BJ (cell line): ENCODE results near the gene CAPN10. TPM values are rescaled to one million over a fixed set of nuclear protein-coding genes. Genes with fewer than 3 reads are reported as not detected.
A peak's percentile ranks its signal among the peaks of the same experiment; 100 is the strongest.

ENCODE experiments used
- CTCF ChIA-PET: fragments of 350-600 bp; formaldehyde crosslinking; extraction: SDS; loops from one replicate; lab custom pipeline; 2021; ENCODE audit warnings: antibody characterized with exemption, inconsistent platforms; lab: Yijun Ruan, JAX
- POLR2A ChIA-PET: fragments of 300-600 bp; sonication (Branson Sonifier 250); formaldehyde crosslinking; extraction: SDS; loops from one replicate; lab custom pipeline; 2021; ENCODE audit warnings: antibody characterized with exemption; lab: Charles Lee
- DNase-seq: peaks from one replicate; pipeline ENCODE4 v3.0.0-alpha.2; 2011; ENCODE audit warnings: low read depth
- H3K27me3 ChIP-seq: 2 replicates; pipeline ENCODE4 v1.6.0; 2011; ENCODE audit warnings: low read length; ENCODE audit not compliant: control insufficient read depth, insufficient read depth
- H3K36me3 ChIP-seq: 2 replicates; pipeline ENCODE4 v1.5.1; 2011; ENCODE audit warnings: low read length; ENCODE audit not compliant: control insufficient read depth, insufficient read depth
- H3K4me3 ChIP-seq: 2 replicates; pipeline ENCODE4 v1.5.1; 2011; ENCODE audit warnings: low read depth, mild to moderate bottlenecking, control low read depth, low read length
- polyA plus RNA-seq: library from polyadenylated mRNA; depleted of rRNA; stranded (reverse); fragments of >200 nt; gene quantifications from 2 replicates; pipeline ENCODE4 v1.2.3, GENCODE V29; 2011
- TF ChIP-seq, protein P1 (sequence below): IDR thresholded peaks from 2 replicates; pipeline ENCODE4 v1.5.1; 2011; ENCODE audit warnings: low read depth, mild to moderate bottlenecking, control low read depth, inconsistent platforms, low read length, moderate library complexity; ENCODE audit not compliant: insufficient read depth

Gene CAPN10
- polyA plus RNA-seq, 1 experiment = 14.9 TPM

- ChIA-PET POLR2A (no interaction called here), CTCF (interaction anchor here (1.1 kb wide), 1 partner anchor 8 kb away, joined by 3 read pairs; no protein-coding TSS in a partner anchor)
- H3K4me3 ChIP-seq = no peak overlapping the region
- no peak for DNase-seq
- H3K36me3 ChIP-seq = peaks cover 6% of the 10 kb centered on the region
- TF ChIP-seq, protein P1, sequence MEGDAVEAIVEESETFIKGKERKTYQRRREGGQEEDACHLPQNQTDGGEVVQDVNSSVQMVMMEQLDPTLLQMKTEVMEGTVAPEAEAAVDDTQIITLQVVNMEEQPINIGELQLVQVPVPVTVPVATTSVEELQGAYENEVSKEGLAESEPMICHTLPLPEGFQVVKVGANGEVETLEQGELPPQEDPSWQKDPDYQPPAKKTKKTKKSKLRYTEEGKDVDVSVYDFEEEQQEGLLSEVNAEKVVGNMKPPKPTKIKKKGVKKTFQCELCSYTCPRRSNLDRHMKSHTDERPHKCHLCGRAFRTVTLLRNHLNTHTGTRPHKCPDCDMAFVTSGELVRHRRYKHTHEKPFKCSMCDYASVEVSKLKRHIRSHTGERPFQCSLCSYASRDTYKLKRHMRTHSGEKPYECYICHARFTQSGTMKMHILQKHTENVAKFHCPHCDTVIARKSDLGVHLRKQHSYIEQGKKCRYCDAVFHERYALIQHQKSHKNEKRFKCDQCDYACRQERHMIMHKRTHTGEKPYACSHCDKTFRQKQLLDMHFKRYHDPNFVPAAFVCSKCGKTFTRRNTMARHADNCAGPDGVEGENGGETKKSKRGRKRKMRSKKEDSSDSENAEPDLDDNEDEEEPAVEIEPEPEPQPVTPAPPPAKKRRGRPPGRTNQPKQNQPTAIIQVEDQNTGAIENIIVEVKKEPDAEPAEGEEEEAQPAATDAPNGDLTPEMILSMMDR = no peak
- no peaks in the 10 kb centered on the region for H3K27me3 ChIP-seq
Measured at GRCh38 chr2:240601831-240602160, 15.3 kb downstream of the CAPN10 start.

DNA sequence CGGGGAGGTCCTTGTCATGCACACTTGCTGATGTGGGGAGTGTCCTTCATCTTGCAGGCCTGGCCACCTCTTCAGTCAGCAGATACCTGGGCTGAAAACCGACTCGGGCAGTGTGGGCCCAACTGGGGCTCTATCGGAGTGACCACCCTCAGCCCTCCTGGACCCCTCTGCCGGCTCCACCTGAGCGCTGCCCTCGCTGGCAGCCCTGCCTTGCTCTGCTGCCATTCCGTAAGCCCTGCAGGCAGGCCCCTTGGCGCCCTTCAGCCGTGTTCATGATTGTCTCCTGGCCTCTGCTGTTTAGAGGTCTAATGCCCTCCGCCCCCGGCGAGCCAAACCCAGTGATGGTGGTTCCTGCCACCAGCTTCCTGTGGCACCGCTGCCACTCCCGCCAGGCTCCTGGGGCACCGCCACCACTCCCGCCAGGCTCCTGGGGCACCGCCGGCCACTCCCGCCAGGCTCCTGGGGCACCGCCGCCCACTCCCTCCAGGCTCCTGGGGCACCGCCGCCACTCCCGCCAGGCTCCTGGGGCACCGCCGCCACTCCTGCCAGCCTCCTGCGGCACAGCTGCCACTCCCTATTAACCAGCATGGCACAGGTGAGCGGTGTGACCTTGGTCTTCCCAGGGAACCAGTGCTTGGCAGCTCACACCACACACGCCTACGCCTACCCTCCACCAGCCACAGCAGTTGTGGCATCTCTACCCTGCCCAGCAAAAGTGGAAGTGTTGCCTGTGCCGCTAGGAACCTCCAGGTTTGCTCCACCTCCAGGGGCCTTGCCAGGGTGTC is 15.9 kb downstream of the CAPN10 start:
- H3K4me3 ChIP-seq = no peak overlapping the region
- H3K27me3 ChIP-seq = no peaks in the 10 kb centered on the region
- CTCF ChIA-PET = interaction anchor here (1.1 kb wide), 1 partner anchor 9 kb away, joined by 3 read pairs; no protein-coding TSS in a partner anchor
- no peak for DNase-seq
- peaks cover 6% of the 10 kb centered on the region for H3K36me3 ChIP-seq
- POLR2A ChIA-PET = no interaction called here
- TF ChIP-seq, protein P1 = no peak

DNA sequence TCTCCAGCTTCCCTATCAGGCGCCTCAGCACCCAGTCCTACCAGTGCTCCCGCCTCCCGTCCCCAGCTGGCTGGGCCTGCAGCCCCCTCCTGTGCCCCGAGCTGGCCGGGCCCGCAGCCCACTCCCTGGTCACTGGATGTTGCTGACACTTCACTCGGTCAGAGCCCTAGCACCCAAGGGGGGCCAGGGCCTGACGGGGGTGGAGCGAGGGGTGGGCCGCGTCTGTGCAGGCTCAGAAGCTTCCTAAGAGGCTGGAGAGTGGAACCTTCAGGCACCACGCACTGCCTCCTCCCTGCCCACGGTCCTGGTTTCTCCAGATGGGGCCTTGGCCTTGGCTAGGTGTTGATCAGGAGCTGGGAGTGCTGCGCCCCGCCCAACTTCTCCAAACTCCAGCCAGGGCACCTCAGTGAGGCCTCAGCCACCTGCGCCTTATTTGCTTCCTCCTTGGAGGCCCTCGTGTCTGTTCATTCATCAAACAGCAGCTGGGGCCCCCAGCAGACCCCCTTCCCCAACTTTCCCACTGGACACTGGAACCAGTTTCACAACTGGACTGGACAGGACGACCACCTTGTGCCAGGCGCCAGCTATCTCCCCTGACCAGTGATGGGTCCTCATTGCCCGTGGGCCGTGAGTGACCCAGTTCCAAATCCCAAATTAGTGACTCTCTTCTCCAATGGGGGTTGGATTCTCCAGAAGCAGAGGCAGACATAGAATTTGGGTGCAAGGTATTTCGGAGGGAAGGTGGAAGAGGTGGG is 16.7 kb downstream of the CAPN10 start:
- ChIA-PET POLR2A (no interaction called here), CTCF (interaction anchor here (1.1 to 1.5 kb wide), 3 partner anchors 10 to 237 kb away, joined by 3 to 7 read pairs (median 4); no protein-coding TSS in a partner anchor)
- TF ChIP-seq, protein P1 = no peak
- Histone ChIP-seq H3K27me3 (no peaks in the 10 kb centered on the region), H3K36me3 (no peaks in the 10 kb centered on the region; the same call in 1 of the 2 replicates), H3K4me3 (no peak overlapping the region)
- no peak for DNase-seq

DNA sequence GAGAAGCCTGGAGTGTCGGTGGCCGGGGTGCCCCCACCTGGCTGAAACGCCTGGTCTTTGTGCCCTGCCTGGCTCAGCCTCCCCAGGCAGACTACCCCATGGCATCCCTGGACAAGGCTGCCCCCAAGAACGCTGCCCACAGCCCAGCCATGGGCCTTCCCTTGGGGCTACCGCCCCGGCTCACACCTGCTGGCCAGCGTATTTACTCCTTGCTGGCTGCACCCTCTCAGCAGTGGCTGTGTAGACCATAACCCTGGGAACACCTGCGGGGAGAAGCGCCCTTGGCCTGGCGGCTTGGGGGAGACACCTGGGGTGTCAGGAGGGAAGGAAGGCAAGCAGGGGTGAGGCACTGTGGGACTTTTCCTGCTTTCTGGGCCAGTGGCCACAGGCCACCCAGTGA is 17.3 kb downstream of the CAPN10 start:
- ChIA-PET CTCF (interaction anchor here (1.2 to 1.5 kb wide), 2 partner anchors 10 to 236 kb away, joined by 4 to 7 read pairs; no protein-coding TSS in a partner anchor), POLR2A (no interaction called here)
- Histone ChIP-seq H3K4me3 (no peak overlapping the region), H3K27me3 (no peaks in the 10 kb centered on the region), H3K36me3 (no peaks in the 10 kb centered on the region; the same call in 1 of the 2 replicates)
- DNase-seq = no peak
- TF ChIP-seq, protein P1 = no peak

DNA sequence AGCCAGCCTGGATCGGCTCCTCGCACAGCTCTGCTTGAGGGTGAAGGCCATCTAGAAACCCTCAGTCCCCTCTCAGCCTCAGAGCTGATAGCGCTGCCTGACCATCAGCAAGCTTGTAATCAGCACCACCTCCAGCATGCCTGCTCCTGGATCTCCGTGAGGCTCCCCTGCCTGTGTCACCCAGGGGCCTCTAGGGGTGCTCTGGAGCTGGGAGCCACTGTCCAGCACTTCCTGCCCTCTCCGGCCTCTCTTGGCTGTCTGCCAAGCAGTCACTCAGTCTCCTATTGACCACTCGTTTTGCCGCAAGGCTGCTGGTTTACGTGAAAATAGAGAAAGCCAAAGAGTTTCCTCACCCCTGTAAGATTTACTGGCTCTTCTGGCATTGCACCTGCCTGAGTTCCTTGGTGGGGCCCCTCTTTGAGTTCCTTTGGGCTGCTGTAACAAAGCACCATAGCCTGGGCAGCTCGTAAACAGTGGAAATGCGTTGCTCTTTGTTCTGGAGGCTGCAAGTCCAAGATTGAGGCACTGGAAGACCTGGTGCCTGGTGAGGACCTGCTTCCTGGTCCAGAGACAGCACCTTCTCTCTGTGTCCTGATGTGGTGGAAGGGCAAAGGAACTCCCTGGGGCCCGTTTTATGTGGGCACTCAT is 17.9 kb downstream of the CAPN10 start:
- Histone ChIP-seq H3K27me3 (no peaks in the 10 kb centered on the region), H3K4me3 (no peak overlapping the region), H3K36me3 (no peaks in the 10 kb centered on the region)
- POLR2A ChIA-PET = no interaction called here
- no peak for DNase-seq
- CTCF ChIA-PET = interaction anchor here (1.2 to 1.5 kb wide), 2 partner anchors 11 to 236 kb away, joined by 4 to 7 read pairs; no protein-coding TSS in a partner anchor
- TF ChIP-seq, protein P1 = peak; percentile 57
